Fibroblast of mammary gland (primary cell): ENCODE results near the gene ABCG1.

Experiments
- DNase-seq: peaks from one replicate; pipeline ENCODE4 v3.0.0-alpha.2; 2010; ENCODE audit warnings: low read depth
- H3K4me3 ChIP-seq: 2 replicates; pipeline ENCODE4 v1.5.1; 2011; ENCODE audit warnings: low read depth, mild to moderate bottlenecking, low read length, moderate library complexity; ENCODE audit not compliant: control insufficient read depth
- CTCF ChIP-seq: conservative IDR thresholded peaks from 2 replicates; pipeline ENCODE4 v1.5.1; 2011; ENCODE audit warnings: low read depth, low read length, inconsistent platforms; ENCODE audit not compliant: control insufficient read depth, insufficient read depth

Gene ABCG1

GRCh38 chr21:42226626-42227025 is 7.7 kb downstream of the ABCG1 start:
- H3K4me3 ChIP-seq = no peak overlapping the region
- TF ChIP-seq CTCF = no peak
- no peak for DNase-seq

GRCh38 chr21:42227909-42228708 is 9.2 kb downstream of the ABCG1 start:
- no peak for TF ChIP-seq CTCF
- peak; percentile 91 for DNase-seq
- no peak overlapping the region for H3K4me3 ChIP-seq

GRCh38 chr21:42228709-42229220 is 9.8 kb downstream of the ABCG1 start:
- TF ChIP-seq CTCF = no peak
- no peak for DNase-seq
- H3K4me3 ChIP-seq = no peak overlapping the region

GRCh38 chr21:42229676-42230075 is 10.7 kb downstream of the ABCG1 start:
- DNase-seq = no peak

GRCh38 chr21:42230178-42230577 is 11.2 kb downstream of the ABCG1 start:
- H3K4me3 ChIP-seq = no peak overlapping the region
- TF ChIP-seq CTCF = no peak
- DNase-seq = no peak

More at GRCh38 chr21:42229676-42230075, 10.7 kb downstream of the ABCG1 start:
- no peak overlapping the region for H3K4me3 ChIP-seq
- no peak for TF ChIP-seq CTCF

GRCh38 chr21:42230636-42231035 is 11.7 kb downstream of the ABCG1 start:
- TF ChIP-seq CTCF = no peak

More at GRCh38 chr21:42230636-42231035, 11.7 kb downstream of the ABCG1 start:
- H3K4me3 ChIP-seq = no peak overlapping the region
- no peak for DNase-seq
